GM06990 (cell line): ENCODE measurements around the gene GAN.
"Not testable (repeated sequence)": the region's sequence is repeated elsewhere in the genome, so short reads cannot be mapped to it uniquely, and the experiment has no call there.

Source experiments
- DNase-seq: peaks from one replicate; pipeline ENCODE4 v3.0.0-alpha.2; 2011; ENCODE audit not compliant: insufficient read length; ENCODE audit errors: extremely low read depth
- H3K27me3 ChIP-seq: replicated peaks from 2 replicates; pipeline ENCODE4 v1.6.0; 2011; ENCODE audit warnings: low read length; ENCODE audit not compliant: control insufficient read depth, insufficient read depth
- H3K36me3 ChIP-seq: 2 replicates; pipeline ENCODE4 v1.5.1; 2011; ENCODE audit warnings: low read length; ENCODE audit not compliant: control insufficient read depth, insufficient read depth
- H3K4me3 ChIP-seq: replicated peaks from 2 replicates; pipeline ENCODE4 v1.5.1; 2011; ENCODE audit warnings: low read depth, mild to moderate bottlenecking, control low read depth, low read length
- CTCF ChIP-seq: IDR thresholded peaks from 2 replicates; pipeline ENCODE4 v1.5.1; 2011; ENCODE audit warnings: low read length, control low read depth, mild to moderate bottlenecking, inconsistent platforms; ENCODE audit not compliant: insufficient read depth, poor library complexity, severe bottlenecking

Gene GAN

DNA sequence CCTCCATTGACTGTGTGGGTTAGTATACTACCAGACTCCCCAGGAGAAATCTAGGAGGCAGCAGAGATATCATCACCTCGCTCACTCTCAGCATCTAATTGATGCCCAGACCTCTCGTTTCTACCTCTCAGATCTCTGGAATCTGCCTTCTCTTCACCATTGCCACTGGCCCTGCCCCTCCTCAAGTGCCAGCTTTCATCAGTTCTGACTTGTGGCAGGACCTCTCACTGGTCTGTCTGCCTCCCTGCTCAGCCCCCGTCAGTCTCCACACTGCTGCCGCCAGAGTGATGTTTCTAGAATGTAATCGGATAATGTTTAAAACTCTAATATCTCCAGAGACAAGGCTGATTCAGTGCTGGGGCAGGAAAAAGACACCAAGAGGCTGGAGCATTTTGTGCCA is 15.2 kb downstream of the GAN start:
- H3K4me3 ChIP-seq = no peak overlapping the region
- H3K36me3 ChIP-seq = no peaks in the 10 kb centered on the region
- no peaks in the 10 kb centered on the region for H3K27me3 ChIP-seq
- no peak for TF ChIP-seq CTCF
- no peak for DNase-seq

GRCh38 chr16:81333356-81333755 is 18.6 kb downstream of the GAN start:
- no peak for TF ChIP-seq CTCF
- DNase-seq = no peak
- H3K36me3 ChIP-seq = no peaks in the 10 kb centered on the region
- no peaks in the 10 kb centered on the region for H3K27me3 ChIP-seq
- H3K4me3 ChIP-seq = no peak overlapping the region

DNA sequence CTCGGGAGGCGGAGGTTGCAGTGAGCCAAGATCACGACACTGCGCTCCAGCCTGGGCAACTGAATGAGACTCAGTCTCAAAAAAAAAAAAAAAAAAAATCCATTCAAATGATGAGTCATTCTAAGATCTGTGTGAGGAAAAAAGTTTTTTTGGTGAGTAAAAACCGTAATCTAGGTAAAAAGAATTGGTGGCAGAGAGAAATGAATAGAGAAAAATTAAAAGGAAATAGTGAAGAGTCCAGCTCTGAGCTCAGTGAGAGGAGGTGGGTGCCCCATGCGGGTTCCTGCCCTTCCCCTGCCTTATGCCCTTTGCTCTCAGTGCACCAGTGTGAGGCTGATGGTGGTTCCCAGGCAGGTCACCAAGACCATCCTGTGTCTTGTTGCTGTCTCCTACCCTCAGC is 20.9 kb downstream of the GAN start:
- peak; percentile 6 for DNase-seq
- Histone ChIP-seq H3K36me3 (no peaks in the 10 kb centered on the region), H3K27me3 (no peaks in the 10 kb centered on the region), H3K4me3 (no peak overlapping the region)
- no peak for TF ChIP-seq CTCF

DNA sequence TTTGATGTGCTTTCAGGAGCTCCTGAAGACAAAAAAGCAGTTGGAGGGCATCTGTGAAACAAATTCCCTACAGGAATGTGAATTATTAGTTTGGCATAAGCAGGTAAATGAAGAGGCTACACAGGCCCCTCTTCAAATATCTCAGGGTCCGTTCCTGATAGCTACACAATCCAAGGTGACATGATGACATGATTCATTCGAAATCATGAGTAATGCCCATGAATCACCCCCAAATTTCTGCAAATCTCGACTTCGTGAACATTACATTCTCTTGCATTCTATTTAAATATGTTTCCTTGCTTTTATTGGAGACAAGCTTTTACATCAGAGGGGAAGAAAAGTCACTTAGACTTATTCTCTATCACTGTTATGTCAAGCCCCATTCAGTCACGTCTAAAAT is 22.3 kb downstream of the GAN start:
- no peak for TF ChIP-seq CTCF
- no peaks in the 10 kb centered on the region for H3K36me3 ChIP-seq
- no peaks in the 10 kb centered on the region for H3K27me3 ChIP-seq
- no peak for DNase-seq
- H3K4me3 ChIP-seq = no peak overlapping the region

- H3K4me3 ChIP-seq, H3K36me3 ChIP-seq, H3K27me3 ChIP-seq, DNase-seq: not testable (repeated sequence)
Observed at GRCh38 chr16:81345172-81345571, 30.4 kb downstream of the GAN start.

DNA sequence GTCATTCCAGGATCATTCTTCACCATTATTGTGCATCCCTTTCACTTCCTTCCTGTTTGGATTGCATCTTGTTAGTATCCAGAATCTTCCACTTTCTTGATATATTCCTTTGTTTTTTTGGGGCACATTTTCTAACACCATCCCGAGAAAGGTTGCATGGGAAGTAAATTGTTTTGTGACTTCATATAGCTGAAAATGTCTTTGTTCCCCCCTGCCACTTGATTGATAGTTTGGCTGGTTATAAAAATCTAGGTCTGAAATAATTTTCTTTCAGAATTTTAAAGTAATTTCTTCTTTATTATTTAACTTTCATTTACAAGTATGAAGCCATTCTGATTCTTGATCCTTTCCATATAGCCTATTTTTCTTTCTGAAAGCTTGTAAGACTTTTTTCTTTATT is 32.7 kb downstream of the GAN start:
- DNase-seq = no peak
- Histone ChIP-seq H3K4me3 (no peak overlapping the region), H3K36me3 (no peaks in the 10 kb centered on the region; the same call in 1 of the 2 replicates), H3K27me3 (no peaks in the 10 kb centered on the region)
- TF ChIP-seq CTCF = no peak
